IMR-90 (cell line): ENCODE results near the gene PKD1L1. TPM values are rescaled to one million over a fixed set of nuclear protein-coding genes. Genes with fewer than 3 reads are reported as not detected.

Experiments
- ATAC-seq: fragments of 200-7000 bp; cut with Tn5 transposase; 2 replicates; pipeline ENCODE4 v1.9.1; 2020; ENCODE audit warnings: low read depth, mild to moderate bottlenecking, moderate library complexity
- BruUV-seq: library from RNA; stranded (reverse); fragments of 400-500 nt; replicated peaks from 2 replicates; lab custom pipeline; 2021; lab: Mats Ljungman, UMichigan
- CTCF ChIA-PET: fragments of 300-600 bp; formaldehyde crosslinking; extraction: SDS; loops from one replicate; lab custom pipeline; 2021; ENCODE audit warnings: antibody characterized with exemption; lab: Yijun Ruan, JAX
- POLR2A ChIA-PET: fragments of 300-600 bp; sonication (Branson Sonifier 250); formaldehyde crosslinking; loops from one replicate; lab custom pipeline; 2022; ENCODE audit warnings: antibody characterized with exemption; ENCODE audit not compliant: unreplicated experiment; lab: Charles Lee
- DNase-seq: peaks from one replicate; pipeline ENCODE4 v3.0.0; 2013
- H2AFZ ChIP-seq: replicated peaks from 2 replicates; pipeline ENCODE3; 2013; ENCODE audit warnings: low read length, mild to moderate bottlenecking; ENCODE audit not compliant: poor library complexity
- H2AK5ac ChIP-seq: 2 replicates; pipeline ENCODE4 v1.6.1; 2013; ENCODE audit warnings: low read depth, low read length, inconsistent platforms
- H2AK9ac ChIP-seq: replicated peaks from 2 replicates; pipeline ENCODE3; 2013; ENCODE audit warnings: mild to moderate bottlenecking, low read depth, low read length, moderate library complexity; ENCODE audit not compliant: poor library complexity
- H2BK120ac ChIP-seq: 2 replicates; pipeline ENCODE4 v1.6.1; 2013; ENCODE audit warnings: low read depth, low read length, inconsistent platforms
- H2BK15ac ChIP-seq: 3 replicates; pipeline ENCODE4 v1.6.1; 2013; ENCODE audit warnings: low read depth, low read length, inconsistent platforms
- H2BK20ac ChIP-seq: 2 replicates; pipeline ENCODE4 v1.6.1; 2013; ENCODE audit warnings: low read depth, mild to moderate bottlenecking, inconsistent platforms, low read length, moderate library complexity
- H2BK5ac ChIP-seq: 2 replicates; pipeline ENCODE4 v1.6.1; 2013; ENCODE audit warnings: mild to moderate bottlenecking, low read depth, low read length, inconsistent platforms; ENCODE audit not compliant: poor library complexity, severe bottlenecking
- H3K14ac ChIP-seq: replicated peaks from 2 replicates; pipeline ENCODE4 v1.6.1; 2013; ENCODE audit warnings: low read depth, low read length, inconsistent platforms
- H3K18ac ChIP-seq: 2 replicates; pipeline ENCODE4 v1.6.1; 2013; ENCODE audit warnings: low read depth, low read length, control low read depth
- H3K23ac ChIP-seq: 2 replicates; pipeline ENCODE4 v1.6.1; 2013; ENCODE audit warnings: low read depth, low read length, inconsistent platforms
- H3K27ac ChIP-seq: 2 replicates; pipeline ENCODE4 v1.5.1; 2013; ENCODE audit warnings: mild to moderate bottlenecking, control low read depth, low read length; ENCODE audit not compliant: insufficient read depth
- H3K27me3 ChIP-seq: 2 replicates; pipeline ENCODE4 v1.6.1; 2013; ENCODE audit warnings: low read length; ENCODE audit not compliant: control insufficient read depth, insufficient read depth
- H3K36me3 ChIP-seq: 2 replicates; pipeline ENCODE4 v1.6.1; 2013; ENCODE audit warnings: low read length, mixed read lengths; ENCODE audit not compliant: control insufficient read depth, insufficient read depth
- H3K4ac ChIP-seq: 2 replicates; pipeline ENCODE4 v1.6.1; 2013; ENCODE audit warnings: low read depth, low read length, inconsistent platforms
- H3K4me1 ChIP-seq: 2 replicates; pipeline ENCODE4 v1.6.1; 2013; ENCODE audit warnings: low read length, mixed read lengths; ENCODE audit not compliant: control insufficient read depth, insufficient read depth
- H3K4me2 ChIP-seq: 2 replicates; pipeline ENCODE4 v1.6.1; 2013; ENCODE audit warnings: low read depth, mild to moderate bottlenecking, control low read depth, low read length, moderate library complexity
- H3K4me3 ChIP-seq: 2 replicates; pipeline ENCODE4 v1.5.1; 2013; ENCODE audit warnings: low read depth, mild to moderate bottlenecking, control low read depth, low read length, moderate library complexity; ENCODE audit not compliant: insufficient read depth
- H3K56ac ChIP-seq: 2 replicates; pipeline ENCODE4 v1.6.1; 2013; ENCODE audit warnings: low read length, inconsistent platforms; ENCODE audit not compliant: insufficient read depth; ENCODE audit errors: extremely low read depth
- H3K79me1 ChIP-seq, 2 experiments: 2 replicates each; pipeline ENCODE4 v1.6.1; 2013; ENCODE audit warnings: low read length in 2 of 2, inconsistent platforms in 1 of 2, low read depth in 1 of 2
- H3K9ac ChIP-seq: 2 replicates; pipeline ENCODE4 v1.6.1; 2013; ENCODE audit warnings: low read depth, low read length, control low read depth
- H3K9me1 ChIP-seq: 2 replicates; pipeline ENCODE4 v1.6.1; 2013; ENCODE audit warnings: low read length, inconsistent platforms; ENCODE audit not compliant: insufficient read depth
- H3K9me3 ChIP-seq: 2 replicates; pipeline ENCODE4 v1.6.1; 2013; ENCODE audit warnings: low read length; ENCODE audit not compliant: control insufficient read depth, insufficient read depth
- H4K20me1 ChIP-seq: 2 replicates; pipeline ENCODE4 v1.6.1; 2013; ENCODE audit warnings: low read length, inconsistent platforms; ENCODE audit not compliant: insufficient read depth
- H4K5ac ChIP-seq: 2 replicates; pipeline ENCODE4 v1.6.1; 2013; ENCODE audit warnings: mild to moderate bottlenecking, low read depth, low read length, control low read depth
- H4K8ac ChIP-seq, 2 experiments: 2 replicates each; pipeline ENCODE4 v1.6.1; 2013; ENCODE audit warnings: low read depth in 2 of 2, low read length in 2 of 2, control low read depth in 1 of 2, inconsistent platforms in 1 of 2
- H4K91ac ChIP-seq: 2 replicates; pipeline ENCODE4 v1.6.1; 2013; ENCODE audit warnings: low read depth, low read length, inconsistent platforms; ENCODE audit not compliant: insufficient read depth
- BHLHE40 ChIP-seq: fragments of 150-350 bp; IDR thresholded peaks from 2 replicates; pipeline ENCODE4 v1.6.1; 2016; ENCODE audit warnings: mild to moderate bottlenecking, low read depth, low read length
- CEBPB ChIP-seq: IDR thresholded peaks from 2 replicates; pipeline ENCODE4 v1.6.1; 2012; ENCODE audit warnings: low read depth, low read length, improper control_type of control experiment
- CHD1 ChIP-seq: IDR thresholded peaks from 2 replicates; pipeline ENCODE4 v1.6.1; 2012; ENCODE audit warnings: low read depth, low read length, improper control_type of control experiment
- FOS ChIP-seq: fragments of 150-350 bp; IDR thresholded peaks from 2 replicates; pipeline ENCODE4 v1.6.1; 2016; ENCODE audit warnings: low read depth, low read length
- MAFK ChIP-seq: IDR thresholded peaks from 2 replicates; pipeline ENCODE4 v1.6.1; 2012; ENCODE audit warnings: low read depth, low read length, improper control_type of control experiment
- MAZ ChIP-seq: IDR thresholded peaks from 2 replicates; pipeline ENCODE4 v1.6.1; 2012; ENCODE audit warnings: low read depth, mild to moderate bottlenecking, low read length, improper control_type of control experiment, moderate library complexity, borderline replicate concordance
- MXI1 ChIP-seq: IDR thresholded peaks from 2 replicates; pipeline ENCODE4 v1.6.1; 2012; ENCODE audit warnings: low read depth, mild to moderate bottlenecking, low read length, moderate library complexity, borderline replicate concordance
- NFE2L2 ChIP-seq: fragments of 150-350 bp; IDR thresholded peaks from 2 replicates; pipeline ENCODE4 v1.6.1; 2016; ENCODE audit warnings: low read depth, mild to moderate bottlenecking, low read length
- POLR2A ChIP-seq: IDR thresholded peaks from 2 replicates; pipeline ENCODE4 v1.6.1; 2012; ENCODE audit warnings: mild to moderate bottlenecking, low read depth, low read length
- RAD21 ChIP-seq: IDR thresholded peaks from 2 replicates; pipeline ENCODE4 v1.6.1; 2012; ENCODE audit warnings: low read length, improper control_type of control experiment
- RCOR1 ChIP-seq: IDR thresholded peaks from 2 replicates; pipeline ENCODE4 v1.6.1; 2012; ENCODE audit warnings: mild to moderate bottlenecking, low read length, improper control_type of control experiment; ENCODE audit not compliant: insufficient replicate concordance
- SMC3 ChIP-seq: fragments of 150-350 bp; IDR thresholded peaks from 2 replicates; pipeline ENCODE4 v1.6.1; 2016; ENCODE audit warnings: low read depth, mild to moderate bottlenecking, antibody characterized with exemption, low read length, moderate library complexity
- WGBS, 2 experiments: methylation state at CpG; one replicate each; pipeline versions ENCODE4 v1.1.5 to v1.1.7; 2013; ENCODE audit warnings: missing lambda C conversion rate in 2 of 2; ENCODE audit not compliant: insufficient read length in 1 of 2; ENCODE audit errors: extremely low coverage in 2 of 2; 5-methylcytosine and 5-hydroxymethylcytosine counted together
- dilution Hi-C: fragments of 300-500 bp; cut with HindIII; formaldehyde crosslinking; loops from one replicate; pipeline ENCODE4 v1.14.3; 2018; ENCODE audit warnings: low sequenced_read_pairs; ENCODE audit not compliant: unreplicated experiment
- in situ Hi-C: fragments of 300-500 bp; cut with MboI; formaldehyde crosslinking; loops from 3 replicates; pipeline ENCODE4 v1.14.3; 2019; ENCODE audit warnings: low sequenced_read_pairs, inconsistent platforms, mixed read lengths
- intact Hi-C: fragments of 100-400 bp; cut with micrococcal nuclease; formaldehyde crosslinking; loops from 2 replicates; pipeline ENCODE4 v1.10.0; 2022
- polyA plus RNA-seq, 3 experiments: library from polyadenylated mRNA; depleted of rRNA; stranded (reverse); fragments of >200 nt; gene quantifications; 2 replicates each; pipeline ENCODE4 v1.2.3, GENCODE V29; 2012; ENCODE audit warnings: low replicate concordance in 1 of 3
- total RNA-seq: library from RNA; depleted of rRNA; stranded (reverse); fragments of >200 nt; gene quantifications from 2 replicates; pipeline ENCODE4 v1.2.3, GENCODE V29; 2012
- TF ChIP-seq, protein P1 (sequence below): fragments of 150-350 bp; IDR thresholded peaks from 2 replicates; pipeline ENCODE4 v1.6.1; 2017; ENCODE audit warnings: mild to moderate bottlenecking, antibody characterized with exemption, low read length, low read depth
- TF ChIP-seq, protein P2 (sequence below): fragments of 150-350 bp; IDR thresholded peaks from 2 replicates; pipeline ENCODE4 v1.6.1; 2016; ENCODE audit warnings: low read depth, mild to moderate bottlenecking, low read length, moderate library complexity, borderline replicate concordance
- TF ChIP-seq, protein P3 (sequence below): conservative IDR thresholded peaks from 2 replicates; pipeline ENCODE4 v1.5.1; 2012; ENCODE audit warnings: mild to moderate bottlenecking, low read depth, low read length, improper control_type of control experiment

PKD1L1 gene
- total and polyA plus RNA-seq, 2 of the 4 experiments (the other 2 are of a cell fraction) = under 0.01 to 0.15 TPM

DNA sequence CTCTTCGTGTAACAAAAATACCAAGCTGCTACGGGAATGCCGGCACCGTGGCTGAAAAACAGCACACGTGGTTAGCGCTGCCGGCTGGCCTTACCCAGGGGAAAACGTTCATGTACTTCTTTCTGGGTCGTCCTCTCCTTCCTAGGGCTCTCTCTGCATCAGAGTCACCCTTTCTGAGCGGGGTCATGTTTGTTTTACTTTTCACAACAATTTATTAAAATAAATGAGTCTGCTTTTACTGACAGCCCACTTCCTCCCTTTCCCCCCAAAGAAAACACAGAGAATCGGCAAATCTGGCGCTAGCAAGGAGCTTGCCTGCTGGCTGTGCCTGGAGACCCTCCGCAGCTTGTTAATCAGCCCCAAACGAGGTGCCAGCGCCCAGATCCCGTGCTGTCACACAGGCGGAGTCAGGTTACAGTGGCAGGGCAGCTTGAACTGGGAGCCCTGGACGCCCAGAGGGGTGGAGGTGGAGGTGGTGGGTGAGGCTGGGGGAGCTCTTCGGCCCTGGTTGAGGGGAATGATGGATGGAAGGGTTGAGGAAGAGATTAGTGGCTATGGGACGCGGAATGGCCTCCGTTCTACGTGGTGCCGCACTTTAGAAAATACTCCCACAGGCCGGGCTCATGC is 204.2 kb downstream of the PKD1L1 start:
- BruUV-seq = no TSS peak
- Histone ChIP-seq H3K36me3 (no peaks in the 10 kb centered on the region), H3K79me1 (no peaks in the 10 kb centered on the region), H3K9ac (peak overlapping the region; percentile 8; the same call in 1 of the 2 replicates), H3K14ac (peak overlapping the region; percentile 34; the same call in 1 of the 2 replicates), H3K9me1 (peaks cover 6% of the 10 kb centered on the region; the same call in 1 of the 2 replicates), H3K23ac (0 out of 2 replicates have a peak overlapping the region, but pooled peaks have one; percentile 45), H3K18ac (peak overlapping the region; percentile 67; the same call in 1 of the 2 replicates), H3K4ac (peak overlapping the region; percentile 72), H4K91ac (peak overlapping the region; percentile 77), H2AK5ac (peak overlapping the region; percentile 81), H2BK120ac (peak overlapping the region; percentile 72), H2BK20ac (peak overlapping the region; percentile 76), H3K56ac (no peak overlapping the region), H3K4me1 (peaks cover 11% of the 10 kb centered on the region), H4K5ac (no peak overlapping the region; the same call in 1 of the 2 replicates), H3K9me3 (no peaks in the 10 kb centered on the region), H3K4me3 (no peak overlapping the region), H2BK15ac (peak overlapping the region; percentile 78; the same call in 1 of the 3 replicates), H4K8ac (peak overlapping the region; percentile 38 to 66), H4K20me1 (no peaks in the 10 kb centered on the region), H3K27me3 (no peaks in the 10 kb centered on the region; the same call in 1 of the 2 replicates), H2BK5ac (peak overlapping the region; percentile 30), H3K4me2 (no peak overlapping the region), H3K27ac (peak overlapping the region; percentile 17; the same call in 1 of the 2 replicates), H2AK9ac (peak overlapping the region; percentile 76), H2AFZ (peak overlapping the region; percentile 82)
- TF ChIP-seq, protein P1, sequence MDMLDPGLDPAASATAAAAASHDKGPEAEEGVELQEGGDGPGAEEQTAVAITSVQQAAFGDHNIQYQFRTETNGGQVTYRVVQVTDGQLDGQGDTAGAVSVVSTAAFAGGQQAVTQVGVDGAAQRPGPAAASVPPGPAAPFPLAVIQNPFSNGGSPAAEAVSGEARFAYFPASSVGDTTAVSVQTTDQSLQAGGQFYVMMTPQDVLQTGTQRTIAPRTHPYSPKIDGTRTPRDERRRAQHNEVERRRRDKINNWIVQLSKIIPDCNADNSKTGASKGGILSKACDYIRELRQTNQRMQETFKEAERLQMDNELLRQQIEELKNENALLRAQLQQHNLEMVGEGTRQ = no peak
- no peak for TF ChIP-seq POLR2A
- no peak for TF ChIP-seq CHD1
- TF ChIP-seq, protein P2, sequence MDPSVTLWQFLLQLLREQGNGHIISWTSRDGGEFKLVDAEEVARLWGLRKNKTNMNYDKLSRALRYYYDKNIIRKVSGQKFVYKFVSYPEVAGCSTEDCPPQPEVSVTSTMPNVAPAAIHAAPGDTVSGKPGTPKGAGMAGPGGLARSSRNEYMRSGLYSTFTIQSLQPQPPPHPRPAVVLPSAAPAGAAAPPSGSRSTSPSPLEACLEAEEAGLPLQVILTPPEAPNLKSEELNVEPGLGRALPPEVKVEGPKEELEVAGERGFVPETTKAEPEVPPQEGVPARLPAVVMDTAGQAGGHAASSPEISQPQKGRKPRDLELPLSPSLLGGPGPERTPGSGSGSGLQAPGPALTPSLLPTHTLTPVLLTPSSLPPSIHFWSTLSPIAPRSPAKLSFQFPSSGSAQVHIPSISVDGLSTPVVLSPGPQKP = no peak
- TF ChIP-seq MAZ = no peak
- TF ChIP-seq SMC3 = no peak
- no peak for TF ChIP-seq BHLHE40
- no peak for TF ChIP-seq MAFK
- no peak for TF ChIP-seq RCOR1
- TF ChIP-seq NFE2L2 = no peak
- TF ChIP-seq MXI1 = no peak
- TF ChIP-seq CEBPB = no peak
- no peak for TF ChIP-seq RAD21
- TF ChIP-seq, protein P3, sequence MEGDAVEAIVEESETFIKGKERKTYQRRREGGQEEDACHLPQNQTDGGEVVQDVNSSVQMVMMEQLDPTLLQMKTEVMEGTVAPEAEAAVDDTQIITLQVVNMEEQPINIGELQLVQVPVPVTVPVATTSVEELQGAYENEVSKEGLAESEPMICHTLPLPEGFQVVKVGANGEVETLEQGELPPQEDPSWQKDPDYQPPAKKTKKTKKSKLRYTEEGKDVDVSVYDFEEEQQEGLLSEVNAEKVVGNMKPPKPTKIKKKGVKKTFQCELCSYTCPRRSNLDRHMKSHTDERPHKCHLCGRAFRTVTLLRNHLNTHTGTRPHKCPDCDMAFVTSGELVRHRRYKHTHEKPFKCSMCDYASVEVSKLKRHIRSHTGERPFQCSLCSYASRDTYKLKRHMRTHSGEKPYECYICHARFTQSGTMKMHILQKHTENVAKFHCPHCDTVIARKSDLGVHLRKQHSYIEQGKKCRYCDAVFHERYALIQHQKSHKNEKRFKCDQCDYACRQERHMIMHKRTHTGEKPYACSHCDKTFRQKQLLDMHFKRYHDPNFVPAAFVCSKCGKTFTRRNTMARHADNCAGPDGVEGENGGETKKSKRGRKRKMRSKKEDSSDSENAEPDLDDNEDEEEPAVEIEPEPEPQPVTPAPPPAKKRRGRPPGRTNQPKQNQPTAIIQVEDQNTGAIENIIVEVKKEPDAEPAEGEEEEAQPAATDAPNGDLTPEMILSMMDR = no peak
- TF ChIP-seq FOS = no peak
- ATAC-seq (no peak), DNase-seq (no peak)
- 44% methylated on average over 3 of the region's 25 CpGs; no CpG with 5 or more reads in 1 of the 2 experiments for WGBS, 2 experiments
- CTCF ChIA-PET = interaction anchor here (1.2 kb wide), 1 partner anchor 8 kb away, joined by 4 read pairs; no protein-coding TSS in a partner anchor
- POLR2A ChIA-PET = no interaction called here
- dilution Hi-C loops (no loop called here), in situ Hi-C loops (no loop called here), intact Hi-C loops (no loop called here)
